Thyroid gland (tissue), 4 donors: Measurements from ENCODE around the gene LCN6. TPM values are rescaled to one million over a fixed set of nuclear protein-coding genes. Genes with fewer than 3 reads are reported as not detected.

Experiments used
- DNase-seq, 2 donors: peaks; one replicate each; pipeline ENCODE4 v3.0.0-alpha.2; 2019
- H3K27ac ChIP-seq, 3 donors: fragments of 200-600 bp; sonication (generic); 1 replicate in 2 of 3; 2 replicates in 1 of 3; pipeline ENCODE4 v1.5.1; 2016 to 2019; ENCODE audit warnings: mild to moderate bottlenecking in 1 of 3, moderate library complexity in 1 of 3
- H3K27me3 ChIP-seq: fragments of 200-600 bp; sonication (generic); one replicate; pipeline ENCODE4 v1.5.1; 2019
- H3K36me3 ChIP-seq, 2 donors: fragments of 200-600 bp; sonication (generic); one replicate each; pipeline ENCODE4 v1.5.1; 2016 to 2019
- H3K4me1 ChIP-seq, 2 donors: fragments of 200-600 bp; sonication (generic); one replicate each; pipeline ENCODE4 v1.5.1; 2017 to 2019
- H3K4me3 ChIP-seq, 3 donors: fragments of 200-600 bp; sonication (generic); replicated peaks in 1 of 3; 1 replicate in 2 of 3; 2 replicates in 1 of 3; pipeline ENCODE4 v1.5.1; 2016; ENCODE audit warnings: mild to moderate bottlenecking in 1 of 3
- H3K9me3 ChIP-seq: fragments of 200-600 bp; sonication (generic); one replicate; pipeline ENCODE4 v1.5.1; 2017
- POLR2A ChIP-seq, 2 donors: fragments of 450-650 bp; IDR thresholded peaks; one replicate each; pipeline ENCODE4 v1.6.1; 2017; ENCODE audit warnings: antibody characterized with exemption in 2 of 2, mild to moderate bottlenecking in 2 of 2, moderate library complexity in 1 of 2
- WGBS, 2 donors: methylation state at CpG; one replicate each; pipeline ENCODE4 v1.1.5; 2017; 5-methylcytosine and 5-hydroxymethylcytosine counted together
- intact Hi-C: fragments of 100-400 bp; cut with DNase I; formaldehyde crosslinking; loops from one replicate; pipeline ENCODE4 v1.15.1; 2023
- total RNA-seq, 4 donors: library from RNA; depleted of rRNA; stranded (reverse); fragments of >200 nt; gene quantifications; one replicate each; pipeline ENCODE4 v1.2.3, GENCODE V29; 2016
- TF ChIP-seq, protein P1 (sequence below), 6 experiments: fragments of 200-600 bp in 3 of 6; fragments of 450-650 bp in 3 of 6; sonication (generic) in 3 of 6; IDR thresholded peaks; one replicate each; pipeline ENCODE4 v1.5.1; 2016 to 2019; ENCODE audit warnings: antibody characterized with exemption in 6 of 6, mild to moderate bottlenecking in 2 of 6, inconsistent platforms in 1 of 6, moderate library complexity in 1 of 6

Gene LCN6
- total RNA-seq, 4 donors from 2014 or later: 1.4 to 10.0 (median 4.5) TPM

GRCh38 chr9:136754626-136755301, 6.4 kb upstream of the LCN6 start:
- Histone ChIP-seq H3K36me3 (no peaks in the 10 kb centered on the region), H3K4me1 (peaks cover 9 to 23% of the 10 kb centered on the region in 2 donors), H3K9me3 (no peaks in the 10 kb centered on the region), H3K27me3 (no peaks in the 10 kb centered on the region), H3K4me3 (no peak overlapping the region), H3K27ac (no peak overlapping the region)
- no peak for DNase-seq
- TF ChIP-seq, protein P1, sequence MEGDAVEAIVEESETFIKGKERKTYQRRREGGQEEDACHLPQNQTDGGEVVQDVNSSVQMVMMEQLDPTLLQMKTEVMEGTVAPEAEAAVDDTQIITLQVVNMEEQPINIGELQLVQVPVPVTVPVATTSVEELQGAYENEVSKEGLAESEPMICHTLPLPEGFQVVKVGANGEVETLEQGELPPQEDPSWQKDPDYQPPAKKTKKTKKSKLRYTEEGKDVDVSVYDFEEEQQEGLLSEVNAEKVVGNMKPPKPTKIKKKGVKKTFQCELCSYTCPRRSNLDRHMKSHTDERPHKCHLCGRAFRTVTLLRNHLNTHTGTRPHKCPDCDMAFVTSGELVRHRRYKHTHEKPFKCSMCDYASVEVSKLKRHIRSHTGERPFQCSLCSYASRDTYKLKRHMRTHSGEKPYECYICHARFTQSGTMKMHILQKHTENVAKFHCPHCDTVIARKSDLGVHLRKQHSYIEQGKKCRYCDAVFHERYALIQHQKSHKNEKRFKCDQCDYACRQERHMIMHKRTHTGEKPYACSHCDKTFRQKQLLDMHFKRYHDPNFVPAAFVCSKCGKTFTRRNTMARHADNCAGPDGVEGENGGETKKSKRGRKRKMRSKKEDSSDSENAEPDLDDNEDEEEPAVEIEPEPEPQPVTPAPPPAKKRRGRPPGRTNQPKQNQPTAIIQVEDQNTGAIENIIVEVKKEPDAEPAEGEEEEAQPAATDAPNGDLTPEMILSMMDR (IDR thresholded peaks at IDR 0.05): no peak
- TF ChIP-seq POLR2A (IDR thresholded peaks at IDR 0.05): no peak
- intact Hi-C loops: no loop called here
- WGBS, 2 donors: 79 to 87% methylated on average over 7 to 18 of the region's 24 CpGs

GRCh38 chr9:136754059-136754572, 5.8 kb upstream of the LCN6 start:
- TF ChIP-seq, protein P1 (IDR thresholded peaks at IDR 0.05): no peak
- no peak for TF ChIP-seq POLR2A (IDR thresholded peaks at IDR 0.05)
- Histone ChIP-seq H3K36me3 (no peaks in the 10 kb centered on the region), H3K4me1 (peaks cover 14 to 30% of the 10 kb centered on the region in 2 donors), H3K9me3 (no peaks in the 10 kb centered on the region), H3K27me3 (no peaks in the 10 kb centered on the region), H3K27ac (no peak overlapping the region), H3K4me3 (no peak overlapping the region)
- no peak for DNase-seq
- WGBS, 2 donors: 82% methylated on average over 7 of the region's 17 CpGs; no CpG with 5 or more reads in 1 of the 2 donors
- intact Hi-C loops: no loop called here

DNA sequence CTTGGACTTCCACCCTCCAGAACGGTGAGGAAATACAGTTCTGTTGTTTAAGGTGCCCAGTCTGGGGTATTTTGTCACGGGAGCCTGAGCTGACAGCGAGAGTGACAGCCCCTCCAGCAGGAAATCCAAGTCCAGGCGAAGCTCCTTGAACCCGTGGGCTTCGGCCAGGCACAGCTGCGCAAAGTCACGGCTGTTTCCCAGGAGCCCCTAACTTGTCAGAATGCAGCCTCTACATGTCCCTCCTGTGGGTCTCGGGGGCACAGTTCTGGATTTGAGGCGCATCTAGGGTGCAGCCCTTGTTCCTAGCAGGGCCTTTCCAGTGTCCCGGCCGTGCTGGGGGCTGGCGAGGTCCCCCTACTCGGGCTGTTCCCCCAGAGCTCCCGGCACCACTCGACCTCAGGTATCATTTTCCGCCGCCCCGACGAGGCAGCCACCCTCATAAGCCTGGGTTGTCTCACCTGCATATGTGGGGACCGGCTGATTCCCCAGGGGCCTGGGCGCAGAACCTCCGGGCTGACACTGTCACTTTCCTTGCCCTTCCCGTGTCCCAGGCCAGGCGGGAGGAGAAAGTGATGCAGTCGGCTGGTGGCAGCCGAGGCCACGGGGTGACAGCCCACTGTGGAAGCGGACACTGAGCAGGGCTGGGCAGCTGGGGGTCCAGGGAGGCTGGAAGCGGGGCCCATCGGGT, 5.2 kb upstream of the LCN6 start:
- Histone ChIP-seq H3K9me3 (no peaks in the 10 kb centered on the region), H3K27me3 (no peaks in the 10 kb centered on the region), H3K36me3 (no peaks in the 10 kb centered on the region), H3K27ac (no peak overlapping the region), H3K4me3 (no peak overlapping the region), H3K4me1 (peaks cover 16 to 32% of the 10 kb centered on the region in 2 donors)
- no peak for TF ChIP-seq POLR2A (IDR thresholded peaks at IDR 0.05)
- TF ChIP-seq, protein P1 (IDR thresholded peaks at IDR 0.05): no peak
- intact Hi-C loops: no loop called here
- WGBS, 2 donors: 88 to 90% methylated on average over 29 of the region's 31 CpGs
- DNase-seq: no peak

DNA sequence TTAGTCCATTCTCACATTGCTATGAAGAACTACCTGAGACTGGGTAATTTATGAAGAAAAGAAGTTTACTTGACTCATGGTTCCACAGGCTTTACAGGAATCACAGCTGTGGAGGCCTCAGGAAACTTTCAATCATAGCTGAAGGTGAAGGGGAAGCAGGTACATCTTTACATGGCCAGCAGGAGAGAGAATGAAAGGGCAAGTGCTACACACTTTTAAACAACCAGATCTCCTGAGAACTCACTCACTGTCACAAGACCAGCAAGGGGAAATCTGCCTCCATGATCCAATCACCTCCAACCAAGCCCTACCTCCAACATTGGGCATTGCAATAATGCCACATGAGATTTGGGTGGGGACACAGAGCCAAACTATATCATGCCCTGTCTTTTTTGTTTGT, 3.5 kb upstream of the LCN6 start:
- H3K9me3 ChIP-seq: no peaks in the 10 kb centered on the region
- TF ChIP-seq POLR2A (IDR thresholded peaks at IDR 0.05): no peak
- TF ChIP-seq, protein P1 (IDR thresholded peaks at IDR 0.05): no peak
- no peak for DNase-seq
- H3K27me3 ChIP-seq: no peaks in the 10 kb centered on the region
- peaks cover 17 to 31% of the 10 kb centered on the region in 2 donors for H3K4me1 ChIP-seq
- no peak overlapping the region for H3K27ac ChIP-seq
- H3K4me3 ChIP-seq: no peak overlapping the region
- H3K36me3 ChIP-seq: no peaks in the 10 kb centered on the region
- intact Hi-C loops: no loop called here

DNA sequence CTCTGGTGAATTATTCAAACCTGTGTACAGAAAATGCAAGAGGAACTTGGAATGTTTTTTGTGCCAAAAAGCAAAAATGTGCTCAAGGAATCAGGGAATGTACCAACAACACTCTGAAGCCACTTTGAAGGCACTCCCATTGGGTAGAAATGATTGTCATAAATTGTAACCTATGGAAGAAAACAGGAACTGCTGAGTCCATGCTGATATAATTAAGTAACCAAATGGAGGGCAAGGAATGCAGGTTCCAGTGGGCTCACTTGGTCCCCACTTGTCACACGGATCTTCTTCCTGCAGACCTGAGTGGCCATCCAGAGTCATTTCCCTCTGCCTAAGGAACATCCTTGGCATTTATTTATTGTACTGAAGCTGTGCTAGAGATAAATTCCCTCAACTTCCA, 2.9 kb upstream of the LCN6 start:
- TF ChIP-seq, protein P1 (IDR thresholded peaks at IDR 0.05): no peak
- no peak for TF ChIP-seq POLR2A (IDR thresholded peaks at IDR 0.05)
- no peaks in the 10 kb centered on the region for H3K36me3 ChIP-seq
- H3K4me3 ChIP-seq: no peak overlapping the region
- intact Hi-C loops: no loop called here
- peak overlapping the region in 1 of 3 donors; percentile 23 for H3K27ac ChIP-seq
- no peak for DNase-seq
- no peaks in the 10 kb centered on the region for H3K9me3 ChIP-seq
- H3K27me3 ChIP-seq: no peaks in the 10 kb centered on the region
- whole genome bisulfite sequencing, 2 donors: 86 to 88% methylated on average over 1 of the region's 1 CpG
- peaks cover 17 to 31% of the 10 kb centered on the region in 2 donors for H3K4me1 ChIP-seq
